K562 (cell line): ENCODE data around the gene COL16A1. TPM values are rescaled to one million over a fixed set of nuclear protein-coding genes. Genes with fewer than 3 reads are reported as not detected.
A peak's percentile ranks its signal among the peaks of the same experiment; 100 is the strongest.

Experiments used
- ATAC-seq: fragments of 200-7000 bp; cut with Tn5 transposase; 3 replicates; pipeline ENCODE4 v1.9.1; 2020; ENCODE audit warnings: moderate library complexity
- BruUV-seq: library from RNA; stranded (reverse); fragments of 400-500 nt; replicated peaks from 2 replicates; lab custom pipeline; 2021; lab: Mats Ljungman, UMichigan
- CTCF ChIA-PET: fragments of 300-600 bp; formaldehyde crosslinking; extraction: SDS; loops from one replicate; lab custom pipeline; 2021; ENCODE audit warnings: low intra/inter-chr PET ratio; lab: Yijun Ruan, JAX
- POLR2A ChIA-PET: fragments of 300-600, 350-650 bp; sonication (Branson Sonifier 250); formaldehyde crosslinking; extraction: SDS; loops from one replicate; lab custom pipeline; 2021; ENCODE audit warnings: antibody characterized with exemption, inconsistent platforms; lab: Yijun Ruan, JAX
- DNase-seq, 4 experiments: peaks; one replicate each; pipeline versions ENCODE4 v3.0.0 to v3.0.0-alpha.2; 2011 to 2018; ENCODE audit warnings: low spot score in 3 of 4, mixed read lengths in 3 of 4; ENCODE audit errors: extremely low read depth in 1 of 4
- FAIRE-seq: peaks from 2 replicates; lab custom pipeline; 2011; peaks lifted over from hg19 to GRCh38; lab: Jason Lieb, UNC
- H2AFZ ChIP-seq: 2 replicates; pipeline ENCODE4 v1.6.0; 2011; ENCODE audit warnings: low read depth, low read length, control low read depth, inconsistent platforms
- H3K27ac ChIP-seq: fragments of 200-600 bp; 3 replicates; pipeline ENCODE4 v1.8.0; 2011; ENCODE audit warnings: low read depth, mild to moderate bottlenecking, control low read depth, inconsistent platforms, low read length, moderate library complexity, mixed read lengths; ENCODE audit errors: extremely low read depth
- H3K27me3 ChIP-seq, 2 experiments: fragments of 300-600 bp in 1 of 2; 2 replicates in 1 of 2; 3 replicates in 1 of 2; pipeline versions ENCODE4 v1.6.0 to v1.8.0; 2011; ENCODE audit warnings: inconsistent platforms in 2 of 2, low read length in 2 of 2, mild to moderate bottlenecking in 1 of 2, mixed read lengths in 1 of 2, moderate library complexity in 1 of 2; ENCODE audit not compliant: control insufficient read depth in 2 of 2, insufficient read depth in 2 of 2
- H3K36me3 ChIP-seq: fragments of 300-600 bp; 3 replicates; pipeline ENCODE4 v1.8.0; 2011; ENCODE audit warnings: mild to moderate bottlenecking, low read length, inconsistent platforms; ENCODE audit not compliant: control insufficient read depth, insufficient read depth
- H3K4me1 ChIP-seq, 2 experiments: fragments of 200-600 bp in 1 of 2; replicated peaks in 1 of 2; 2 replicates in 1 of 2; 3 replicates in 1 of 2; pipeline versions ENCODE4 v1.5.1 to v1.8.0; 2011; ENCODE audit warnings: inconsistent platforms in 2 of 2, low read length in 2 of 2, mild to moderate bottlenecking in 1 of 2, mixed read lengths in 1 of 2, moderate library complexity in 1 of 2; ENCODE audit not compliant: control insufficient read depth in 2 of 2, insufficient read depth in 2 of 2
- H3K4me2 ChIP-seq: 2 replicates; pipeline ENCODE4 v1.6.1; 2011; ENCODE audit warnings: low read length, control low read depth, inconsistent platforms, mixed read lengths; ENCODE audit not compliant: insufficient read depth
- H3K4me3 ChIP-seq: fragments of 200-600 bp; sonication (generic), shearing (Covaris generic); 2 replicates; pipeline ENCODE4 v1.5.1; 2016; ENCODE audit warnings: control low read depth, inconsistent platforms
- H3K79me2 ChIP-seq: fragments of 200-600 bp; 3 replicates; pipeline ENCODE4 v1.8.0; 2011; ENCODE audit warnings: low read length, inconsistent platforms; ENCODE audit not compliant: control insufficient read depth, insufficient read depth
- H3K9ac ChIP-seq, 2 experiments: 2 replicates each; pipeline versions ENCODE4 v1.6.0 to v1.6.1; 2011; ENCODE audit warnings: low read depth in 2 of 2, low read length in 2 of 2, control low read depth in 1 of 2, inconsistent platforms in 1 of 2, mild to moderate bottlenecking in 1 of 2, mixed read lengths in 1 of 2; ENCODE audit not compliant: insufficient read depth in 1 of 2
- H3K9me1 ChIP-seq: one replicate; pipeline ENCODE4 v1.6.0; 2011; ENCODE audit warnings: inconsistent platforms, mild to moderate bottlenecking, low read length, moderate library complexity; ENCODE audit not compliant: control insufficient read depth, insufficient read depth
- H3K9me3 ChIP-seq: replicated peaks from 2 replicates; pipeline ENCODE4 v1.5.1; 2011; ENCODE audit warnings: low read depth, low read length, inconsistent platforms; ENCODE audit not compliant: control insufficient read depth, insufficient read depth
- H4K20me1 ChIP-seq: replicated peaks from 2 replicates; pipeline ENCODE4 v1.6.1; 2011; ENCODE audit warnings: low read length, inconsistent platforms, mixed read lengths; ENCODE audit not compliant: control insufficient read depth, insufficient read depth
- ATF2 ChIP-seq: sonication (generic); formaldehyde crosslinking; IDR thresholded peaks from 2 replicates; pipeline ENCODE4 v1.8.1; 2022; ENCODE audit warnings: missing genetic modification reagents
- BHLHE40 ChIP-seq: IDR thresholded peaks from 2 replicates; pipeline ENCODE4 v1.6.1; 2011; ENCODE audit warnings: low read length, improper control_type of control experiment
- EGR1 ChIP-seq: fragments of 450-650 bp; conservative IDR thresholded peaks from 2 replicates; pipeline ENCODE4 v1.6.1; 2017; ENCODE audit warnings: mild to moderate bottlenecking
- HDAC3 ChIP-seq: fragments of 450-650 bp; IDR thresholded peaks from 2 replicates; pipeline ENCODE4 v1.6.1; 2018; ENCODE audit warnings: borderline replicate concordance, mild to moderate bottlenecking, moderate library complexity; ENCODE audit not compliant: partially characterized antibody
- L3MBTL2 ChIP-seq: fragments of 450-650 bp; IDR thresholded peaks from 2 replicates; pipeline ENCODE4 v1.6.1; 2016; ENCODE audit warnings: mild to moderate bottlenecking, moderate library complexity
- NCOA1 ChIP-seq: fragments of 450-650 bp; IDR thresholded peaks from 2 replicates; pipeline ENCODE4 v1.6.1; 2016; ENCODE audit warnings: low read depth
- NELFE ChIP-seq: IDR thresholded peaks from 2 replicates; pipeline ENCODE4 v1.6.1; 2011; ENCODE audit warnings: mild to moderate bottlenecking; ENCODE audit not compliant: insufficient read depth, insufficient read length
- POLR3G ChIP-seq: IDR thresholded peaks from 2 replicates; pipeline ENCODE4 v1.6.1; 2011; ENCODE audit not compliant: insufficient read length, insufficient replicate concordance; ENCODE audit errors: extremely low read depth
- PTTG1 ChIP-seq: fragments of 450-650 bp; IDR thresholded peaks from 2 replicates; pipeline ENCODE4 v1.6.1; 2016; ENCODE audit warnings: low read depth, mild to moderate bottlenecking, missing genetic modification characterization, missing compliant biosample characterization
- SPI1 ChIP-seq: IDR thresholded peaks from 2 replicates; pipeline ENCODE4 v1.6.1; 2011; ENCODE audit warnings: low read depth, low read length, control low read depth, borderline replicate concordance
- ZBTB9 ChIP-seq: fragments of 450-650 bp; formaldehyde crosslinking; IDR thresholded peaks from 2 replicates; pipeline ENCODE4 v1.4.0; 2020; ENCODE audit warnings: mild to moderate bottlenecking, moderate library complexity
- ZNF212 ChIP-seq: fragments of 450-650 bp; formaldehyde crosslinking; IDR thresholded peaks from 2 replicates; pipeline ENCODE4 v1.4.0; 2020; ENCODE audit warnings: mild to moderate bottlenecking
- ZNF445 ChIP-seq: fragments of 250-450 bp; sonication (Bioruptor Pico); IDR thresholded peaks from 2 replicates; pipeline ENCODE4 v1.4.0; 2020; ENCODE audit warnings: low read depth, mild to moderate bottlenecking, moderate library complexity
- WGBS: fragments of 100-300 bp; shearing (Covaris generic); methylation state at CpG from one replicate; pipeline ENCODE4 v1.1.6; 2016; ENCODE audit warnings: low coverage, mixed read lengths; ENCODE audit not compliant: insufficient coverage; ENCODE audit errors: missing lambda C conversion rate; 5-methylcytosine and 5-hydroxymethylcytosine counted together
- in situ Hi-C: fragments of 300-500 bp; cut with MboI; formaldehyde crosslinking; loops from 4 replicates; pipeline ENCODE4 v1.15.0; 2018; ENCODE audit warnings: inconsistent platforms, mixed read lengths
- intact Hi-C: fragments of 100-400 bp; cut with micrococcal nuclease; formaldehyde crosslinking; loops from 2 replicates; pipeline ENCODE4 v1.14.2; 2022
- polyA plus RNA-seq, 8 experiments: library from polyadenylated mRNA; depleted of rRNA in 4 of 8; stranded (reverse) in 5 of 8; unstranded in 3 of 8; fragments of >200 nt; fragmentation: Nextera tagmentation in 2 of 8; fragmentation: Illumina TruSeq in 1 of 8; extraction: Ambion mirVana in 2 of 8; extraction: Trizol in 1 of 8; gene quantifications; 2 replicates each; pipeline versions ENCODE4 v1.2.1 to v1.2.3, GENCODE V29; 2011 to 2014; ENCODE audit warnings: inconsistent platforms in 1 of 8, missing spikeins in 1 of 8
- total RNA-seq, 7 experiments: library from RNA; depleted of rRNA in 6 of 7; stranded (reverse); fragments of >200 nt in 6 of 7; fragmentation: Illumina TruSeq in 2 of 7; extraction: Trizol in 2 of 7; gene quantifications; 2 replicates each; pipeline versions ENCODE4 v1.2.1 to v1.2.3, GENCODE V29; 2011 to 2021; ENCODE audit warnings: low replicate concordance in 1 of 7

The COL16A1 gene
- total and polyA plus RNA-seq, 9 of the 15 experiments (the other 6 are each of a cell fraction or from before 2014, with no cell fraction given) = 0.11 to 0.60 (median 0.11) TPM; not detected in 6

GRCh38 chr1:31708324-31708723, 4.5 kb upstream of the COL16A1 start:
- WGBS = 3% methylated on average over 11 of the region's 11 CpGs
- H3K27me3 ChIP-seq = peaks cover 10 to 29% of the 10 kb centered on the region in 2 experiments
- H3K27ac ChIP-seq = no peak overlapping the region
- no peak for ATAC-seq
- CTCF ChIA-PET = no interaction called here
- no peak overlapping the region for H3K9ac ChIP-seq
- FAIRE-seq = no peak
- POLR2A ChIA-PET = interaction anchor here (0.7 to 1.4 kb wide), 3 partner anchors 9 to 79 kb away, joined by 3 to 7 read pairs (median 3); no protein-coding TSS in a partner anchor
- H2AFZ ChIP-seq = no peak overlapping the region
- no TSS peak for BruUV-seq
- no peak overlapping the region for H3K4me3 ChIP-seq
- no peak for TF ChIP-seq NCOA1
- TF ChIP-seq BHLHE40 = peak; percentile 69; the same call in 1 of the 2 replicates
- H3K9me1 ChIP-seq = no peaks in the 10 kb centered on the region
- intact Hi-C loops (no loop called here), in situ Hi-C loops (no loop called here)
- no peaks in the 10 kb centered on the region for H3K36me3 ChIP-seq
- no peak overlapping the region for H3K4me2 ChIP-seq
- H3K79me2 ChIP-seq = no peaks in the 10 kb centered on the region
- H3K4me1 ChIP-seq = peaks cover 10 to 17% of the 10 kb centered on the region in 2 experiments; a peak in 4 of 5 replicates
- H3K9me3 ChIP-seq = no peaks in the 10 kb centered on the region
- DNase-seq = no peak
- H4K20me1 ChIP-seq = peaks cover 3% of the 10 kb centered on the region; the same call in 1 of the 2 replicates

GRCh38 chr1:31707711-31708110, 3.9 kb upstream of the COL16A1 start:
- H3K9me1 ChIP-seq = no peaks in the 10 kb centered on the region
- no peak overlapping the region for H3K27ac ChIP-seq
- BruUV-seq = no TSS peak
- POLR2A ChIA-PET = no interaction called here
- peak in 1 of 4 experiments; percentile 36 for DNase-seq
- H2AFZ ChIP-seq = no peak overlapping the region
- 0% methylated on average over 5 of the region's 5 CpGs for WGBS
- H3K79me2 ChIP-seq = no peaks in the 10 kb centered on the region
- no peak overlapping the region for H3K9ac ChIP-seq
- H3K4me1 ChIP-seq = peaks cover 10 to 17% of the 10 kb centered on the region in 2 experiments; a peak in 4 of 5 replicates
- intact Hi-C loops (no loop called here), in situ Hi-C loops (no loop called here)
- H3K4me2 ChIP-seq = no peak overlapping the region
- CTCF ChIA-PET = no interaction called here
- peaks cover 3% of the 10 kb centered on the region; the same call in 1 of the 2 replicates for H4K20me1 ChIP-seq
- H3K36me3 ChIP-seq = no peaks in the 10 kb centered on the region
- H3K9me3 ChIP-seq = no peaks in the 10 kb centered on the region
- FAIRE-seq = no peak
- no peak for ATAC-seq
- no peak overlapping the region for H3K4me3 ChIP-seq
- peaks cover 14 to 34% of the 10 kb centered on the region in 2 experiments for H3K27me3 ChIP-seq
- TF ChIP-seq SPI1 (peak; percentile 30; the same call in 1 of the 2 replicates), ATF2 (no peak), NELFE (no peak), EGR1 (peak; percentile 88), ZNF445 (no peak), L3MBTL2 (no peak), PTTG1 (no peak), ZBTB9 (CRISPR knock-in tag) (no peak), HDAC3 (no peak), ZNF212 (CRISPR knock-in tag) (no peak), POLR3G (no peak)
